Gastroesophageal sphincter (tissue), 3 donors: ENCODE results near the gene ACVR2B.

Experiments
- CTCF ChIP-seq, 4 experiments: fragments of 200-600 bp in 2 of 4; fragments of 450-650 bp in 2 of 4; sonication (generic) in 1 of 4; IDR thresholded peaks; one replicate each; pipeline ENCODE4 v1.5.1; 2017 to 2019; ENCODE audit warnings: antibody characterized with exemption in 4 of 4, mild to moderate bottlenecking in 2 of 4, moderate library complexity in 2 of 4
- EP300 ChIP-seq: sonication (generic); formaldehyde crosslinking; IDR thresholded peaks from one replicate; pipeline ENCODE4 v1.6.1; 2017; ENCODE audit warnings: antibody characterized with exemption, mild to moderate bottlenecking
- POLR2A ChIP-seq, 2 donors: fragments of 450-650 bp; IDR thresholded peaks; one replicate each; pipeline ENCODE4 v1.6.1; 2017; ENCODE audit warnings: antibody characterized with exemption in 2 of 2, mild to moderate bottlenecking in 2 of 2, moderate library complexity in 1 of 2
- POLR2AphosphoS5 ChIP-seq: sonication (generic); formaldehyde crosslinking; IDR thresholded peaks from one replicate; pipeline ENCODE4 v1.6.1; 2017; ENCODE audit warnings: antibody characterized with exemption

GRCh38 chr3:38475716-38476115, 22.0 kb downstream of the ACVR2B start:
- TF ChIP-seq CTCF (IDR thresholded peaks at IDR 0.05) (no peak), POLR2A (IDR thresholded peaks at IDR 0.05) (no peak), POLR2AphosphoS5 (no peak), EP300 (no peak)
